Ishikawa (cell line): ENCODE results near the gene SIAH2.

Experiments
- CREB1 ChIP-seq: IDR thresholded peaks from 2 replicates; pipeline ENCODE4 v1.6.1; 2012; ENCODE audit warnings: low read depth
- EP300 ChIP-seq: IDR thresholded peaks from 2 replicates; pipeline ENCODE4 v1.6.1; 2012; ENCODE audit warnings: borderline replicate concordance
- FOXM1 ChIP-seq: IDR thresholded peaks from 2 replicates; pipeline ENCODE4 v1.6.1; 2012; ENCODE audit warnings: low read depth, borderline replicate concordance
- TCF12 ChIP-seq: IDR thresholded peaks from 2 replicates; pipeline ENCODE4 v1.6.1; 2012; ENCODE audit warnings: low read depth
- TEAD4 ChIP-seq: IDR thresholded peaks from 2 replicates; pipeline ENCODE4 v1.6.1; 2012
- TF ChIP-seq, protein P1 (sequence below): IDR thresholded peaks from 2 replicates; pipeline ENCODE4 v1.6.1; 2012

SIAH2 gene

DNA sequence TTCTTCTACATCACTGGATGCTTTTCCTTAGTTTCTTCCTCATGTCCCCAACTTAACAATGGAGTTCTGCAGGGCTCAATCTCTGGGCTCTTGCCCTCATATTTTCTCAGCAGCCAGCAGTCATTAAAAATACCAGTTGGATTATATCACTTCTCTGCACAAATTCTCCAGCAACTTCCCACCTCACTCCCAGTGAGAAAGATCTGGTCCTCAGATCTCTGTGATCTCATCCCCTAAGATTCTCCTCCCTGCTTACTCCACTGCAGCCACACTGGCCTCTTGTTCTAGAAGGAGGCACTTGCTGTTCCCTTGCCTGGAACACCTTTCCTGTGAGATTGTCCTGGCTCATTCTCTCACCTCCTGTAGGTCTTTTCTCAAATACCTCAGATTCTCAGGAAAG, 65.3 kb downstream of the SIAH2 start:
- no peak for TF ChIP-seq TCF12
- TF ChIP-seq, protein P1, sequence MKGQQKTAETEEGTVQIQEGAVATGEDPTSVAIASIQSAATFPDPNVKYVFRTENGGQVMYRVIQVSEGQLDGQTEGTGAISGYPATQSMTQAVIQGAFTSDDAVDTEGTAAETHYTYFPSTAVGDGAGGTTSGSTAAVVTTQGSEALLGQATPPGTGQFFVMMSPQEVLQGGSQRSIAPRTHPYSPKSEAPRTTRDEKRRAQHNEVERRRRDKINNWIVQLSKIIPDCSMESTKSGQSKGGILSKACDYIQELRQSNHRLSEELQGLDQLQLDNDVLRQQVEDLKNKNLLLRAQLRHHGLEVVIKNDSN = no peak

DNA sequence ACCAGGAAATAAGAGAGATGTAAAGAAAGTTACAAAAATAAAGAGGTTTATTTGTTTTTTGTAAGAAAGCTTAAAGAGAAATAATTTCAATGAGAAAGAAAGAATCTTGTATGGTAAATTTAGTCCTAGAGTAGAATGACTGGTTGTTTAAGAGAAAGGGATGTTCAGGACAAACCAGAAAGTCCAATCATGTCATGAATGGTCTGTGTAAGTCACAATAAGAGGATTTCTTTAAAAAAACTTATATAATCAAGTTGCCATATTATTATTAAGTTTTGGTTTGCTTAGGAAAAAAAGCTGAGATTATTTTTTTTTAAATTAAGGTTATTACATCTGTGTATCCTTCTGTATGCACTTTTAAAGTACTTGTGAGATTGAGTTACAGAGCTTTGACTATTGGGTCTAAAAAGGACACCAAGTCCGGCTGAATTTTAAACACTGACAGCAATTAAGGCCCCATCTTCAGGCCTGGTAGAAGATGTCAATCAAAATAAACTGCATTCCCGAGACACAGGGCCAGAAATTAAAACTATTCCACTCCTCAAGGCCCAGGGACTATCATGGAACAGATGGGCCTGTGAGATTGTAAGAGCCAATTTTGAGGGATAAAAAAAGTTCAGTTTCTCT, 71.4 kb downstream of the SIAH2 start:
- no peak for TF ChIP-seq TCF12
- TF ChIP-seq FOXM1 = no peak
- no peak for TF ChIP-seq CREB1
- no peak for TF ChIP-seq TEAD4
- TF ChIP-seq EP300 = no peak
